Fibroblast of the aortic adventitia (primary cell): ENCODE data around the gene LMO1. TPM values are rescaled to one million over a fixed set of nuclear protein-coding genes. Genes with fewer than 3 reads are reported as not detected.

Source experiments
- DNase-seq: peaks from one replicate; pipeline ENCODE4 v3.0.0-alpha.2; 2010; ENCODE audit warnings: low read depth
- H3K4me3 ChIP-seq: 2 replicates; pipeline ENCODE4 v1.5.1; 2011; ENCODE audit warnings: low read depth, mild to moderate bottlenecking, control low read depth, low read length, moderate library complexity
- CTCF ChIP-seq: IDR thresholded peaks from 2 replicates; pipeline ENCODE4 v1.5.1; 2011; ENCODE audit warnings: mild to moderate bottlenecking, low read length, control low read depth, inconsistent platforms; ENCODE audit not compliant: insufficient read depth
- total RNA-seq: library from RNA; depleted of rRNA; stranded (reverse); fragments of >200 nt; gene quantifications from 2 replicates; pipeline ENCODE4 v1.2.3, GENCODE V29; 2012; ENCODE audit warnings: low replicate concordance

The LMO1 gene
- not detected in 2 replicates for total RNA-seq

- DNase-seq: peak; percentile 66
- peak within 1 kb of the TSS; percentile 44 for H3K4me3 ChIP-seq
- TF ChIP-seq CTCF: peak; percentile 94
Observed at GRCh38 chr11:8263769-8264410, at the start of gene LMO1. Gene LMO1, minus strand, starts transcription at chr11:8263878. Its CDS starts 516 bp downstream, at chr11:8263362.

GRCh38 chr11:8312986-8313385 is 49.3 kb upstream of the LMO1 start:
- no peak overlapping the region for H3K4me3 ChIP-seq
- TF ChIP-seq CTCF: no peak

GRCh38 chr11:8311366-8311765 is 47.7 kb upstream of the LMO1 start:
- H3K4me3 ChIP-seq: no peak overlapping the region
- TF ChIP-seq CTCF: no peak
- DNase-seq: no peak

More at GRCh38 chr11:8312986-8313385, 49.3 kb upstream of the LMO1 start:
- no peak for DNase-seq

GRCh38 chr11:8310743-8311298 is 47.1 kb upstream of the LMO1 start:
- TF ChIP-seq CTCF: no peak
- H3K4me3 ChIP-seq: no peak overlapping the region
- DNase-seq: no peak

- TF ChIP-seq CTCF: no peak
- H3K4me3 ChIP-seq: no peak overlapping the region
- DNase-seq: no peak
Observed at GRCh38 chr11:8309862-8310261, 46.2 kb upstream of the LMO1 start.

- no peak for TF ChIP-seq CTCF
- H3K4me3 ChIP-seq: no peak overlapping the region
- DNase-seq: no peak
Observed at GRCh38 chr11:8309311-8309710, 45.6 kb upstream of the LMO1 start.

GRCh38 chr11:8307601-8308000 is 43.9 kb upstream of the LMO1 start:
- no peak for DNase-seq
- TF ChIP-seq CTCF: no peak
- H3K4me3 ChIP-seq: no peak overlapping the region
